H1 (cell line): ENCODE results near the gene UBL4B. TPM values are rescaled to one million over a fixed set of nuclear protein-coding genes. Genes with fewer than 3 reads are reported as not detected.

Experiments used
- CTCF ChIA-PET: fragments of 300-600 bp; sonication (Branson Sonifier 250); formaldehyde crosslinking; loops from one replicate; lab custom pipeline; 2021; ENCODE audit not compliant: partially characterized antibody; lab: Charles Lee
- POLR2A ChIA-PET: fragments of 300-600 bp; sonication (Branson Sonifier 250); formaldehyde crosslinking; loops from one replicate; lab custom pipeline; 2021; ENCODE audit warnings: inconsistent platforms; ENCODE audit not compliant: partially characterized antibody; lab: Charles Lee
- DNase-seq, 2 experiments: peaks; one replicate each; pipeline versions ENCODE4 v3.0.0 to v3.0.0-alpha.2; 2010 to 2022; ENCODE audit warnings: low spot score in 2 of 2, low read depth in 1 of 2, mixed read lengths in 1 of 2
- FAIRE-seq: peaks from 2 replicates; lab custom pipeline; 2011; peaks lifted over from hg19 to GRCh38; lab: Jason Lieb, UNC
- H2AFZ ChIP-seq: 2 replicates; pipeline ENCODE4 v1.8.1; 2012; ENCODE audit warnings: low read length, inconsistent platforms
- H2AK5ac ChIP-seq: 2 replicates; pipeline ENCODE4 v1.6.1; 2013; ENCODE audit warnings: low read depth, low read length
- H2BK120ac ChIP-seq: replicated peaks from 2 replicates; pipeline ENCODE3; 2013; ENCODE audit warnings: low read depth, low read length, inconsistent platforms
- H2BK12ac ChIP-seq: 2 replicates; pipeline ENCODE4 v1.6.1; 2013; ENCODE audit warnings: low read depth, low read length
- H2BK15ac ChIP-seq: 2 replicates; pipeline ENCODE4 v1.6.1; 2013; ENCODE audit warnings: low read length
- H2BK20ac ChIP-seq: 2 replicates; pipeline ENCODE4 v1.6.1; 2013; ENCODE audit warnings: low read length
- H2BK5ac ChIP-seq: 2 replicates; pipeline ENCODE4 v1.6.1; 2013; ENCODE audit warnings: low read depth, low read length
- H3K14ac ChIP-seq: 2 replicates; pipeline ENCODE4 v1.6.1; 2013; ENCODE audit warnings: inconsistent platforms; ENCODE audit not compliant: insufficient read length
- H3K18ac ChIP-seq: 2 replicates; pipeline ENCODE4 v1.6.1; 2013; ENCODE audit warnings: low read length; ENCODE audit errors: extremely low read depth
- H3K23ac ChIP-seq: 2 replicates; pipeline ENCODE4 v1.6.1; 2013; ENCODE audit warnings: inconsistent platforms; ENCODE audit not compliant: insufficient read length
- H3K23me2 ChIP-seq: 2 replicates; pipeline ENCODE4 v1.6.1; 2013; ENCODE audit warnings: low read depth, low read length
- H3K27ac ChIP-seq: 2 replicates; pipeline ENCODE4 v1.6.1; 2011; ENCODE audit warnings: low read depth, low read length, inconsistent platforms
- H3K27me3 ChIP-seq, 4 experiments: replicated peaks in 1 of 4; 1 replicate in 1 of 4; 2 replicates in 3 of 4; pipeline versions ENCODE4 v1.6.1 to v1.8.1; 2011 to 2013; ENCODE audit warnings: low read length in 3 of 4, mild to moderate bottlenecking in 3 of 4, inconsistent platforms in 2 of 4, mixed read lengths in 2 of 4, moderate library complexity in 1 of 4; ENCODE audit not compliant: control insufficient read depth in 3 of 4, insufficient read depth in 3 of 4; ENCODE audit errors: extremely low read depth in 1 of 4
- H3K36me3 ChIP-seq, 4 experiments: 2 replicates each; pipeline versions ENCODE4 v1.6.1 to v1.8.1; 2011 to 2013; ENCODE audit warnings: mild to moderate bottlenecking in 4 of 4, low read length in 3 of 4, moderate library complexity in 2 of 4, control low read depth in 1 of 4, inconsistent platforms in 1 of 4; ENCODE audit not compliant: insufficient read depth in 4 of 4, control insufficient read depth in 2 of 4
- H3K4ac ChIP-seq: replicated peaks from 2 replicates; pipeline ENCODE3; 2013; ENCODE audit warnings: low read length, low read depth, mixed read lengths, inconsistent platforms; ENCODE audit not compliant: insufficient read length
- H3K4me1 ChIP-seq, 4 experiments: replicated peaks in 1 of 4; 1 replicate in 1 of 4; 2 replicates in 3 of 4; pipeline versions ENCODE4 v1.6.1 to v1.8.1; 2011 to 2013; ENCODE audit warnings: low read length in 3 of 4, inconsistent platforms in 2 of 4, mixed read lengths in 1 of 4; ENCODE audit not compliant: insufficient read depth in 4 of 4, control insufficient read depth in 3 of 4
- H3K4me2 ChIP-seq, 2 experiments: 2 replicates each; pipeline versions ENCODE4 v1.6.1 to v1.8.1; 2011 to 2013; ENCODE audit warnings: low read depth in 2 of 2, low read length in 2 of 2, control low read depth in 1 of 2, inconsistent platforms in 1 of 2, mild to moderate bottlenecking in 1 of 2; ENCODE audit not compliant: insufficient read depth in 1 of 2
- H3K4me3 ChIP-seq, 4 experiments: fragments of 200-600, 300-600 bp in 1 of 4; sonication (generic), shearing (Covaris generic), sonication (Bioruptor Twin) in 1 of 4; 2 replicates each; pipeline versions ENCODE4 v1.5.1 to v1.8.1; 2011 to 2016; ENCODE audit warnings: low read length in 4 of 4, low read depth in 3 of 4, control low read depth in 2 of 4, inconsistent platforms in 2 of 4, mild to moderate bottlenecking in 2 of 4, mixed read lengths in 1 of 4, moderate library complexity in 1 of 4; ENCODE audit not compliant: insufficient read depth in 2 of 4; ENCODE audit errors: extremely low read depth in 1 of 4
- H3K56ac ChIP-seq: replicated peaks from 2 replicates; pipeline ENCODE3; 2013; ENCODE audit warnings: low read depth, mild to moderate bottlenecking, mixed read lengths, low read length, inconsistent platforms; ENCODE audit not compliant: insufficient read length
- H3K79me1 ChIP-seq: 2 replicates; pipeline ENCODE4 v1.6.1; 2013; ENCODE audit warnings: low read depth, low read length, control low read depth
- H3K79me2 ChIP-seq, 2 experiments: 2 replicates each; pipeline versions ENCODE4 v1.6.1 to v1.8.1; 2012 to 2013; ENCODE audit warnings: low read length in 2 of 2, mild to moderate bottlenecking in 2 of 2, inconsistent platforms in 1 of 2; ENCODE audit not compliant: insufficient read depth in 2 of 2, control insufficient read depth in 1 of 2
- H3K9ac ChIP-seq, 4 experiments: replicated peaks in 1 of 4; 1 replicate in 1 of 4; 2 replicates in 3 of 4; pipeline versions ENCODE4 v1.6.1 to v1.8.1; 2011 to 2013; ENCODE audit warnings: low read depth in 3 of 4, low read length in 3 of 4, control low read depth in 2 of 4, mild to moderate bottlenecking in 2 of 4, moderate library complexity in 2 of 4, inconsistent platforms in 1 of 4; ENCODE audit errors: extremely low read depth in 1 of 4
- H3K9me3 ChIP-seq, 2 experiments: 2 replicates each; pipeline versions ENCODE4 v1.6.1 to v1.8.1; 2012 to 2013; ENCODE audit warnings: mild to moderate bottlenecking in 2 of 2, moderate library complexity in 2 of 2, control low read depth in 1 of 2, inconsistent platforms in 1 of 2, low read depth in 1 of 2, low read length in 1 of 2, mixed read lengths in 1 of 2; ENCODE audit not compliant: insufficient read depth in 2 of 2
- H4K20me1 ChIP-seq, 2 experiments: replicated peaks in 1 of 2; 2 replicates each; pipeline versions ENCODE3 to v1.8.1; 2011 to 2013; ENCODE audit warnings: inconsistent platforms in 2 of 2, low read length in 2 of 2, mild to moderate bottlenecking in 1 of 2; ENCODE audit not compliant: insufficient read depth in 2 of 2, control insufficient read depth in 1 of 2
- H4K5ac ChIP-seq: 2 replicates; pipeline ENCODE4 v1.6.1; 2013; ENCODE audit warnings: low read length, low read depth, mixed read lengths, inconsistent platforms; ENCODE audit not compliant: insufficient read length
- H4K8ac ChIP-seq: 2 replicates; pipeline ENCODE4 v1.8.0; 2013; ENCODE audit warnings: mild to moderate bottlenecking, moderate library complexity, low read length, inconsistent platforms; ENCODE audit not compliant: insufficient read depth; ENCODE audit errors: extremely low read depth
- H4K91ac ChIP-seq: replicated peaks from 2 replicates; pipeline ENCODE3; 2013; ENCODE audit warnings: low read length, mixed read lengths, inconsistent platforms; ENCODE audit not compliant: insufficient read length
- CREB1 ChIP-seq: IDR thresholded peaks from 2 replicates; pipeline ENCODE4 v1.6.1; 2012; ENCODE audit warnings: inconsistent platforms
- E2F6 ChIP-seq: IDR thresholded peaks from 2 replicates; pipeline ENCODE4 v1.6.1; 2012; ENCODE audit warnings: inconsistent platforms
- EGR1 ChIP-seq: IDR thresholded peaks from 2 replicates; pipeline ENCODE4 v1.6.1; 2011; ENCODE audit warnings: low read depth, low read length, borderline replicate concordance
- JUND ChIP-seq: IDR thresholded peaks from 2 replicates; pipeline ENCODE4 v1.6.1; 2011; ENCODE audit warnings: mild to moderate bottlenecking, improper control_type of control experiment, low read length
- KDM1A ChIP-seq: fragments of 200-600, 300-600 bp; sonication (generic); IDR thresholded peaks from 2 replicates; pipeline ENCODE4 v1.7.1; 2016; ENCODE audit warnings: mild to moderate bottlenecking, low read length, borderline replicate concordance
- POU5F1 ChIP-seq: IDR thresholded peaks from 2 replicates; pipeline ENCODE4 v1.6.1; 2011; ENCODE audit warnings: low read depth, mild to moderate bottlenecking, low read length, moderate library complexity
- RNF2 ChIP-seq: fragments of 200-900, 300-1000 bp; sonication (generic); IDR thresholded peaks from 2 replicates; pipeline ENCODE4 v1.7.1; 2016; ENCODE audit warnings: borderline replicate concordance, low read depth, mild to moderate bottlenecking, antibody characterized with exemption, low read length; ENCODE audit not compliant: poor library complexity, severe bottlenecking; ENCODE audit errors: missing control alignments
- SP1 ChIP-seq: IDR thresholded peaks from 2 replicates; pipeline ENCODE4 v1.6.1; 2011; ENCODE audit warnings: low read depth, low read length
- ZNF274 ChIP-seq: IDR thresholded peaks from 2 replicates; pipeline ENCODE4 v1.7.0; 2012; ENCODE audit warnings: low read length, borderline replicate concordance; ENCODE audit errors: extremely low read depth
- WGBS, 2 experiments: shearing (Covaris generic) in 1 of 2; methylation state at CpG; one replicate each; pipeline versions ENCODE4 v1.1.6 to v1.1.7; 2013 to 2015; ENCODE audit warnings: low lambda C conversion rate in 2 of 2, mixed read lengths in 2 of 2, inconsistent platforms in 1 of 2, low coverage in 1 of 2, missing lambda C conversion rate in 1 of 2; ENCODE audit not compliant: insufficient replicate concordance in 2 of 2, insufficient coverage in 1 of 2, insufficient read length in 1 of 2; ENCODE audit errors: extremely low coverage in 1 of 2, missing lambda C conversion rate in 1 of 2; 5-methylcytosine and 5-hydroxymethylcytosine counted together
- polyA plus RNA-seq, 7 experiments: library from polyadenylated mRNA; depleted of rRNA in 3 of 7; stranded (reverse) in 5 of 7; unstranded in 2 of 7; fragments of >200 nt in 5 of 7; fragments of 200-250 nt in 2 of 7; gene quantifications; 1 replicate in 5 of 7; 2 replicates in 1 of 7; 4 replicates in 1 of 7; pipeline versions ENCODE4 v1.2.1 to v1.2.3, GENCODE V29; 2011 to 2013; ENCODE audit warnings: missing spikeins in 2 of 7, mixed read lengths in 2 of 7
- total RNA-seq: library from RNA; stranded (reverse); fragmentation: NEBNext Ultra II Directional; extraction: Animal tissue kit (Norgen Biotek cat#: 25700); gene quantifications from 2 replicates; pipeline ENCODE4 v1.2.1, GENCODE V29; 2021
- TF ChIP-seq, protein P1 (sequence below), 3 experiments: IDR thresholded peaks; 1 replicate in 2 of 3; 2 replicates in 1 of 3; pipeline versions ENCODE4 v1.5.1 to v1.6.1; 2011; ENCODE audit warnings: low read length in 3 of 3, mild to moderate bottlenecking in 3 of 3, inconsistent platforms in 2 of 3, low read depth in 1 of 3, moderate library complexity in 1 of 3; ENCODE audit not compliant: insufficient read depth in 1 of 3; ENCODE audit errors: control extremely low read depth in 1 of 3

The UBL4B gene
- total and polyA plus RNA-seq, 2 of the 8 experiments (the other 6 are each of a cell fraction or from before 2014, with no cell fraction given) = 0.11 TPM; not detected in 1

DNA sequence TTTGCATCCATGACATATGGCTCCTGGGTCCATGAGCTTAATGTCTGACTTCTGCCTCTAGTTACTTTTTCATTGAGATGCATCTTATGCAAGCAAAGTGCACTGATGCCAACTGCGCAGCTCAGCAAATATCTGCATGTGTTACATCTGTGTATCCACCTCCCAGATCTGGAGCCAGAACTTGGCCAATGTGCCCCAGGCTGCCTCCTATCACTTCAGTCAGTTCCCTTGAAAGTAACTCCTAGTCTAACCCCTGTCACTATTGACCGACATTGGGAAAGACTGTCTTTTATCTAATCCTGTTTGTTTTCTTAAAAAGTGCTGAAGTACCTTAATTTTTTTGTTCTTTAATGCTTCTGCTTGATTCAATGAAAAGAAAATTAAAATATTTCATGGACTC lies 19.3 kb upstream of the UBL4B start:
- Histone ChIP-seq H2BK15ac (no peak overlapping the region), H2BK120ac (no peak overlapping the region), H4K91ac (no peak overlapping the region), H3K79me2 (no peaks in the 10 kb centered on the region), H4K20me1 (no peaks in the 10 kb centered on the region), H3K4me2 (no peak overlapping the region), H3K36me3 (no peaks in the 10 kb centered on the region), H4K8ac (no peak overlapping the region), H3K4me1 (peaks cover 0 to 9% (median 3%) of the 10 kb centered on the region in 4 experiments; a peak in 3 of 7 replicates), H3K27me3 (peaks cover 0 to 6% (median 2%) of the 10 kb centered on the region in 4 experiments; a peak in 3 of 7 replicates), H3K9me3 (no peaks in the 10 kb centered on the region), H2AFZ (no peak overlapping the region), H3K23ac (no peak overlapping the region), H3K14ac (no peak overlapping the region), H3K9ac (no peak overlapping the region), H3K27ac (no peak overlapping the region), H3K79me1 (no peaks in the 10 kb centered on the region), H4K5ac (no peak overlapping the region), H3K18ac (no peak overlapping the region), H3K23me2 (no peaks in the 10 kb centered on the region), H3K56ac (no peak overlapping the region), H2AK5ac (no peak overlapping the region), H3K4ac (no peak overlapping the region), H2BK20ac (no peak overlapping the region), H2BK12ac (no peak overlapping the region), H2BK5ac (no peak overlapping the region), H3K4me3 (no peak overlapping the region)
- WGBS, 2 experiments = 98% methylated on average over 2 of the region's 2 CpGs; no CpG with 5 or more reads in 1 of the 2 experiments
- POLR2A ChIA-PET = no interaction called here
- DNase-seq = no peak
- no peak for FAIRE-seq
- TF ChIP-seq, protein P1, sequence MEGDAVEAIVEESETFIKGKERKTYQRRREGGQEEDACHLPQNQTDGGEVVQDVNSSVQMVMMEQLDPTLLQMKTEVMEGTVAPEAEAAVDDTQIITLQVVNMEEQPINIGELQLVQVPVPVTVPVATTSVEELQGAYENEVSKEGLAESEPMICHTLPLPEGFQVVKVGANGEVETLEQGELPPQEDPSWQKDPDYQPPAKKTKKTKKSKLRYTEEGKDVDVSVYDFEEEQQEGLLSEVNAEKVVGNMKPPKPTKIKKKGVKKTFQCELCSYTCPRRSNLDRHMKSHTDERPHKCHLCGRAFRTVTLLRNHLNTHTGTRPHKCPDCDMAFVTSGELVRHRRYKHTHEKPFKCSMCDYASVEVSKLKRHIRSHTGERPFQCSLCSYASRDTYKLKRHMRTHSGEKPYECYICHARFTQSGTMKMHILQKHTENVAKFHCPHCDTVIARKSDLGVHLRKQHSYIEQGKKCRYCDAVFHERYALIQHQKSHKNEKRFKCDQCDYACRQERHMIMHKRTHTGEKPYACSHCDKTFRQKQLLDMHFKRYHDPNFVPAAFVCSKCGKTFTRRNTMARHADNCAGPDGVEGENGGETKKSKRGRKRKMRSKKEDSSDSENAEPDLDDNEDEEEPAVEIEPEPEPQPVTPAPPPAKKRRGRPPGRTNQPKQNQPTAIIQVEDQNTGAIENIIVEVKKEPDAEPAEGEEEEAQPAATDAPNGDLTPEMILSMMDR (IDR thresholded peaks at IDR 0.05; ENCODE audit: control extremely low read depth in 1 of 3, insufficient read depth in 1 of 3, low read depth in 1 of 3, low read length in 3 of 3) = no peak
- TF ChIP-seq ZNF274 = no peak
- TF ChIP-seq EGR1 = no peak
- no peak for TF ChIP-seq SP1
- no peak for TF ChIP-seq POU5F1
- TF ChIP-seq KDM1A = no peak
- no peak for TF ChIP-seq E2F6
- no peak for TF ChIP-seq CREB1
- no peak for TF ChIP-seq JUND
- TF ChIP-seq RNF2 = no peak
- CTCF ChIA-PET = interaction anchor here (0.7 to 52.4 kb wide), 9 partner anchors 14 to 1348 kb away, joined by 3 to 1450 read pairs (median 6); partner anchors contain the start of genes ALX3, STRIP1 and UBL4B
